ENCODE data around the gene PLXND1. TPM values are rescaled to one million over a fixed set of nuclear protein-coding genes. Genes with fewer than 3 reads are reported as not detected.
A peak's percentile ranks its signal among the peaks of the same experiment; 100 is the strongest.
"Not testable (repeated sequence)": the region's sequence is repeated elsewhere in the genome, so short reads cannot be mapped to it uniquely, and the experiment has no call there.

PLXND1 gene
- total RNA-seq, 1 donor from 2014 or later, result 319 TPM

DNA sequence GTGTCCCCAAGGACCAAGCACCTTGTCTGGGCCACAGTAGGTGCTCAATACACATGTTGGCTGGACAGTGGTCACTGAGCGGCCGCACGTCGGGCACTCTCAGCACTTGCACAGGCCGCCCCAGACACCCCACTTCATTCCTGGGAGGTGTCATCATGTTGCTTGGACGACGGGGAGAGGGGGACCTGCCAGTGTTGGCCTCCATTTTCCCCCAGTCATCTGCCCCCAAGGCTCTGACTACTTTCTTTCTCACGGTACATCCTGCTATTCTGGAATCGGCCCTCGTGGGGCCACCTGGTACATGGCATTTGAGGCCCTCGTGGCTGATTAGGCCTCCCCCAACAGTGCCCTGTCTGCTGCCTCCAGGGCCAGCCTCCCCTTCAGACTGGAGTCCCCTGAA, 79.2 kb downstream of the PLXND1 start:
- DNase-seq (ENCODE audit: low spot score), result no peak
- no peak for ATAC-seq
- intact Hi-C loops (cut with DNase I), result no loop called here

DNA sequence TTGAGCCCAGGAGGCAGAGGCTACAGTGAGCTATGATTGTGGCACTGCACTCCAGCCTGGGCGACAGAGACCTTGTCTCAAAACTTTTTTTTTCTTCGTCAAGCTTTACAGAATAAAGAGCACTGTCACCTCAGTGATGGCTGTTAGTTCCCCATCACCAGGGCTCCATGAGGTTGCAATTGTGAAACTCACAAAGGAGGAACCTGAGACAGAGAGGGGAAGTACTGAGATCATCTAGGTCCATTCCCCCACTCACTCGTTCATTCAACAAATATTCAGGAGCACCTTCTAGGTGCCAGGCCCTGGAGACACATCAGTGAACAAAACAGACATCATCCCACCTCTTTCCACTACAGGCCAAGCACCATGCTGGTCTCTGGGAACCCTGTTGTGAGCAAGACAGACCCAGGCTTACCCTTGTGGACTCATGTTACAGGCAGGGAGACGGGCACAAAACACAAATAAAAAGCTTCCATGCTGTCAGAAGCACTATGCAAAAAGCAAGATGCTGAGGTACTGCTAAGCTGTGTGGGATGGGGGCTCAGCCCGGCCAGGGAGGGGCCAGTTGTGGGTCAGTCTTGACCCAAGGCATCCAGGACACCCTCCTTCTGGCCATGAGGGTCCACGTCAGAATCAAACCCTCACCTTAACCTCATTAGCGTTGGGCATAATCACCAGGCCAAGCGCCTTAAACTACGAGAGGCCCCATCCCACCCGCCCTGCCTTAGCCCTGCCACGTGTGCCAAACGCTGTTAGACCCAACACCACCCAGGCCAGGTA, 80.2 kb downstream of the PLXND1 start:
- intact Hi-C loops (cut with DNase I), result no loop called here
- ATAC-seq (peak; percentile 30), DNase-seq (ENCODE audit: low spot score) (no peak)

- no peak for ATAC-seq
- no peak for DNase-seq (ENCODE audit: low spot score)
- intact Hi-C loops (cut with DNase I), result no loop called here
Measured at GRCh38 chr3:129525341-129525968, 81.0 kb downstream of the PLXND1 start.

GRCh38 chr3:129524081-129524480, 82.4 kb downstream of the PLXND1 start:
- intact Hi-C loops (cut with DNase I), result no loop called here
- ATAC-seq (no peak), DNase-seq (ENCODE audit: low spot score) (no peak)

- peak; percentile 8 for ATAC-seq
- intact Hi-C loops (cut with DNase I), result no loop called here
- DNase-seq (ENCODE audit: low spot score), result no peak
Measured at GRCh38 chr3:129522953-129523352, 83.5 kb downstream of the PLXND1 start.

DNA sequence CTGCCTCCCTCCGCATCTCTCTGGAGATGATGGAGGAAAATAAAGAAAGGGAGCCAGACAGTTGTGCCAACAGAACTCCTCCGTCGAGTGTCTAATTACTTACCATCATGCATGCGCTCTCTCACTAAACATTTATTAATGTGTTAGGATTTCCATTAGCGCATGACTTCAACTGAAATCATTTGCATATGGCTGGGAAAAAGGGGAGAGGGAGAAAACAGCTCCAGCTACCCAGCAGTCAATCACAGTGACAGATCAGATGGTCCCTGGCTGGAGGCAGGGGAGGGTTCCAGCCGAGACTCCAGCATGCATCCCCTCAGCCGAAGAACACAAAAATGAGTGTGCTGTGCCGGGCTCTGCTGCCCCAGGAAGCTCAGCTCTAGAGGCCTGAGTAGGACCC, 84.9 kb downstream of the PLXND1 start:
- DNase-seq (ENCODE audit: low spot score), result no peak
- intact Hi-C loops (cut with DNase I), result no loop called here
- ATAC-seq, result no peak

GRCh38 chr3:129520960-129521359, 85.5 kb downstream of the PLXND1 start:
- no peak for DNase-seq (ENCODE audit: low spot score)
- intact Hi-C loops (cut with DNase I), result no loop called here
- ATAC-seq, result no peak

- ATAC-seq, result no peak
- no peak for DNase-seq (ENCODE audit: low spot score)
- intact Hi-C loops (cut with DNase I), result no loop called here
Measured at GRCh38 chr3:129519896-129520715, 86.4 kb downstream of the PLXND1 start.

DNA sequence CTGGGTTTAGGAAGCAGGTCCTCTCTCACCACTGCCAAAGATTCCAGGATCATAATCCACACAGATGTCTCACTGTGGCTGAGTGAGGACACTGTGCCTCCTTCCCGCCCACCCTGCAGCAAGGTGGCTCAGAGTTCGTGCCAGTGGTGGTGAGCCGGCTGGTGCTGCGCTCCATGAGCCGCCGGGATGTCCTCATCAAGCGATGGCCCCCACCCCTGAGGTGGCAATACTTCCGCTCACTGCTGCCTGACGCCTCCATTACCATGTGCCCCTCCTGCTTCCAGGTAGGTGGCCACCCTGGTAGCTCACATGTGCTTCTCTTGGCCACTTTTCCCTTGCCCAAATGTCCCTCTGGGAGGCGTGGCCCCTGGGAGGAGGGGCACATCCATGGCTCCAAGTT, 87.0 kb downstream of the PLXND1 start:
- no peak for ATAC-seq
- intact Hi-C loops (cut with DNase I), result no loop called here

GRCh38 chr3:129518581-129518980, 87.9 kb downstream of the PLXND1 start:
- no peak for ATAC-seq
- intact Hi-C loops (cut with DNase I), result no loop called here
- DNase-seq (ENCODE audit: low spot score), result no peak

More for the DNA sequence above, 87.0 kb downstream of the PLXND1 start:
- DNase-seq (ENCODE audit: low spot score), result no peak

DNA sequence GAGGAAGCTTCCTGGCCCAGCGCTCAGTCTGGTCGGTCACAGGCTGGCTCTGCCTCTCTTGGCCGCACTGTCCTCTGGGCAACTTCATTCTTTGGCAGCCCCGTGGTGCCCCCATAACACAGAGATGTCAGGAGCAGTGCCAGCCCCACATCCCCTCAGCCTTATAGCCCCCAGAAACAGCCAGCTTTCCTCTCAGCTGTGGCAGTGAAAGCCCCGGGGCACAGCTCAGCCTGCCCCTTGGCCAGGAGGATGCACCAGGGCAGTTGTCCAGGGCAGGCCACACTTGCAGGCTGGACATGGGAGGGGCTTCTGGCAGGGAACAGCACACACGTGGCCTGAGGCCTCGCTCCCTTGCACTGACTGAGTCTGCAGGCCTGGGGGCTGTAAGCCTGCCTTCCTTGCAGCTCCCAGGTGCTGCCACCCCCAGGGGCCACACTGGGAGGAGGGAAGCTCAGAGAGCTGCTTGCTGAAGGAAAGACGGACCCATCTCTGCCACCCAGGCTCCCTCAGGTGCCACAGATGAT, 88.4 kb downstream of the PLXND1 start:
- DNase-seq (ENCODE audit: low spot score), result no peak
- intact Hi-C loops (cut with DNase I), result no loop called here
- ATAC-seq, result no peak

- no peak for ATAC-seq
- no peak for DNase-seq (ENCODE audit: low spot score)
- intact Hi-C loops (cut with DNase I), result no loop called here
Measured at GRCh38 chr3:129517516-129517915, 89.0 kb downstream of the PLXND1 start.

DNA sequence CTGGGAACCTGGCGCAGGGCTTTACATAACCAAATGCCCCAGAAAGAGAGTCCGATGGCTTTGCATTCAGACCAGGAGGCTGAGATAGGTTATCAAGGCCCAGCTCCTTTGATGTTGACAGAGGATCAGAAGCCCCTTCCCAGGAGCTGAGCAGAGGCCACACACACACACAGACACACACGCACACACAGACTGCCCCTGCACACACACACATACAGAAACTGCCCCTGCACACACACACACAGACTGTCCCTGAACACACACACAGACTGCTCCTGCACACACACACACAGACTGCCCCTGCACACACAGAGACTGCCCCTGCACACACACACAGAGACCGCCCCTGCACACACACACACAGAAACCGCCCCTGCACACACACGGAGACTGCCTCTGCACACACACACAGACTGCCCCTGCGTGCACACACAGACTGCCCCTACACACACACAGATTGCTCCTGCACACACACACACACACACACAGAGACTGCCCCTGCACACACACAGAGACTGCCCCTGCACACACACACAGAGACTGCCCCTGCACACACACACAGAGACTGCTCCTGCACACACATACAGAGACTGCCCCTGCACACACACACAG, 90.5 kb downstream of the PLXND1 start:
- DNase-seq (ENCODE audit: low spot score); ATAC-seq; intact Hi-C loops (cut with DNase I): not testable (repeated sequence)

- ATAC-seq; intact Hi-C loops (cut with DNase I); DNase-seq (ENCODE audit: low spot score): not testable (repeated sequence)
Measured at GRCh38 chr3:129515108-129515820, 91.2 kb downstream of the PLXND1 start.

DNA sequence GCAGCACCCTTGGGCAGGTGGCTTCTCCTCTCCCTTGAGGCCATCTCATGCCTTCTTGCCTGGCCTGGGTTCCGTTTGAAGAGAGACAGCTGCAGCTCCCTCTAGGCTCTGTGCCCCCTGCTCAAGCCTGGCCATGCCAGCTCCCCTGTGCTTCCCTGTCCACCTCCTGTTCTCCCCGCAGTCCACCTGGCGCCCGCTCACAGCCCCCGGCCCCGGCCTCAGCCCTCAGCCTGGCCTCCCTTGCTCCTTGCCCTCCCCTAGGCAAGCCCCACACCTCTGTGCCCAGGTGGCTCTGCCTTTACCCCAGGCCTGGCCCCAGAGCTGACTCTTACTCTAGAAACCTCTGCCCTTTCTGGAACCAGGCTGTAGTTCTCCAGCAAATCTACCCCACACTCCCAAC, 91.9 kb downstream of the PLXND1 start:
- intact Hi-C loops (cut with DNase I), result no loop called here
- DNase-seq (ENCODE audit: low spot score) (no peak), ATAC-seq (no peak)

GRCh38 chr3:129514110-129514509, 92.4 kb downstream of the PLXND1 start:
- intact Hi-C loops (cut with DNase I), result no loop called here
- no peak for ATAC-seq
- DNase-seq (ENCODE audit: low spot score), result no peak

DNA sequence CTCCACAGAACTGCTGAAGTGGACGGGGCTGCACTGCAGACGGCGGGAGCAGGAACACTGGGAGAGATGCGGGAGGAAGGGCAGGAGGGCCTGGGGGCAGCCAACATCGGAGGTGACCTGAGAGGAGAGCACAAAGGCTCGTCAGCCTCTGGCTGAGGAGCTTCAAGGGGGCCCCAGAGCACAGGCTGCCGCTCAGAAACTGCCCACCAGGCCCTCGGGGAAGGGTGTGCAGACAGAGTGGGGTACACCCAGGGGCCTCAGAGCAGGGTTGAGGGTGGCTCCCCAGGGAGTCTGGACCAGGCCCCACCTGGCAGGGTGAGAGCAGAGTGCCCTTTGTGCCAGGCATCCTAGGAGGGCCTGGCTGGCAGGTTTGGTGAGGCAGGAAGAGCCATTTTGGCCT, 92.8 kb downstream of the PLXND1 start:
- intact Hi-C loops (cut with DNase I), result no loop called here
- DNase-seq (ENCODE audit: low spot score), result no peak
- peak; percentile 27 for ATAC-seq

- DNase-seq (ENCODE audit: low spot score), result no peak
- intact Hi-C loops (cut with DNase I), result no loop called here
- no peak for ATAC-seq
Measured at GRCh38 chr3:129512595-129512994, 93.9 kb downstream of the PLXND1 start.
